HuH-7 (cell line): Measurements from ENCODE around the gene DCT.
"Not testable (repeated sequence)": the region's sequence is repeated elsewhere in the genome, so short reads cannot be mapped to it uniquely, and the experiment has no call there.

ENCODE experiments used
- DNase-seq: peaks from one replicate; pipeline ENCODE4 v3.0.0; 2011; ENCODE audit warnings: low spot score

DCT gene

DNA sequence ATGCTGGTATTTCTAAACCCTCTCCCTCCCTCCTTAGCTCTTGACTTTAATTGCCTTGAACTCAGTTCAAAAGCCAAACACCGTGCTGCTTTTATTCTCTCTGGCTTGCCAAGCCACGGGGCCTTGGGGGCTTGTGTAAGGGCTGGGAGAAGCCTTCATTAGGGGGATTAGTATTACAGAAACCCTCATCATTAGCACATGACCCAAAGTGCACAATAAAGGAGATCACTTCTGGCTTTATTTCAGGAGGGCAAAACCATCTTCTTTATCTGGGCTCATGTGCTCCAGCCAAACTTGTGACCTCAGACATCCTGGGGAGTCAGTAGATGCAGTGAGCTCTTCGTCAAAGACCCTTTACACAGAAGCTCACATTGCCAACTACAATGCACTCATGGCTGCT, at the start of gene DCT:
Gene DCT, minus strand, starts transcription at position 67 of the 400 bp plus-strand sequence. CDS start 427 bp downstream, outside the sequence.
- no peak for DNase-seq

GRCh38 chr13:94526956-94527355, 47.5 kb upstream of the DCT start:
- not testable (repeated sequence) for DNase-seq

DNA sequence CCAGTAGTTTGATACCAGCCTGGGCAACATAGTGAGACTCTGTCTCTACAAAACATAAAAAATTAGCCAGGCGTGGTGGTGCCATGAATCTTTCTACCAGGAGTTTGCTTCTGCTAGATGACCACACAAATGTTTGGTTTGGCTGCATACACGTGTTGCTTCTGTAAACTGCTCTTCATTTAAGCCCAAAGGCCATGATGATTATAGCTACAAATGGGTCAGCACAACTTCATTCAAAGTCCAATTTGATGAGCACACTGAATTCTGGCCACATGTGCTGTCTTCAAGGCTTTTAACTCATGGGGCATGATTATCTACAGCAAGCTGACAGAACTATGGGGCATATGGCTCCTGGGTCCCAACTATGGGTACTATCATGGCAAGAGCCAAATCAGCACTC, 46.3 kb upstream of the DCT start:
- DNase-seq = no peak

DNA sequence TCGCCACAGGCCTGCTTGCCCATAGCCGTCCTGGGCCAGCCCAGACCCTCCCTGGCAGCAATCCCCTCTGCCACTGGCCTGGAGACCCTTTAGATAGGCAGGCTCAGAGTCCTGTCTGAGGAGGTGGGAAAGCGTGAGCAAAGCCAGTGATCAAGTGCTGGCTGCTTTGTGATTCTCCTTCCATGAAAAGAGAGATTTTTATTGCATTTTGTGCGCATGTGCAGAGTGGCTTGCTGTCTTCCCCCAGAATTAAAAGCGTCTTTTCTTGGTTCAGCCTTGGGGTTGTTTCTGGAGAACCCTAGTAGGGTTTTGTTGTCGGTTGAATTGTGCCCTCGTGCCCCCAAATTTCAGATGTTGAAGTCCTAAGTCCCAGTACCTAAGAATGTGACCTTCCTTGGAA, 44.9 kb upstream of the DCT start:
- DNase-seq = no peak

DNA sequence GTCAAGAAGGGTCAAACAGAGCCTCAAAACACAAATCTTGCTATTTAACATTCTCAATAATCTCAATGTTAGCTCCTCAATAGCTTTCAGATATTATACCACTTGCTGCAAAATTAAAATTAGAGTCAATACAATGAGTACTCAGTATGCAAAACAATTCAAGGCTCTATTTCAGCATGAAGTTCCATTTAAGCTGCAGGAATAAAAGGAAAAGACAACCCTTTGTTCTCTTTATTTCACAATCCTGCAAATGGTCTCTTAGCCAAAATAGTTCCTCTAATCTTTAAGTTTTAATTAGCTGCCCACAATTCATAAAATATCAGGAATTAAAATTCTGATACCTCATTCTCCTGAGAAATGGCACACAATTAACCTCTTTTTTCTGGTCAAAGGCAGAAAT, 40.5 kb upstream of the DCT start:
- DNase-seq = no peak

- DNase-seq = no peak
Observed at GRCh38 chr13:94516456-94516855, 37.0 kb upstream of the DCT start.

DNA sequence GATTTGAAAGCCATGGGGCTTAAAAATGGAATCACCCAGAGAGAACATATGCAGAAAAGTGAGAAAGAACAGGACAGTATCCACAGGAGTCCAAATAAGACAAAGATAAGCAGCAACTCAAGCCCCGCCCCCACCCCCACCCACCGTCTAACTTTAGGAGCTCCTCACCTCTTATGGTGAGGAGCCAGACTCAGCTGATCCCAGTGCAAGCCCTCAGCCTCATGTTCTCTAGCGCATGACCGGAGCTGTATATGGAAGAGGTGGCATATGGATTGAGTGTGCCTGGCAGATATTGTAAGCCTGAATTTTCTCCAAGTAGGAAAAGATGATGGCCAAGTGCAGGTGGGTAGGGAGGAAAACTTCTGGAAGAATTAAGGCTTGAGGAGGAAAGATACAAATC, 36.4 kb upstream of the DCT start:
- DNase-seq = no peak

DNA sequence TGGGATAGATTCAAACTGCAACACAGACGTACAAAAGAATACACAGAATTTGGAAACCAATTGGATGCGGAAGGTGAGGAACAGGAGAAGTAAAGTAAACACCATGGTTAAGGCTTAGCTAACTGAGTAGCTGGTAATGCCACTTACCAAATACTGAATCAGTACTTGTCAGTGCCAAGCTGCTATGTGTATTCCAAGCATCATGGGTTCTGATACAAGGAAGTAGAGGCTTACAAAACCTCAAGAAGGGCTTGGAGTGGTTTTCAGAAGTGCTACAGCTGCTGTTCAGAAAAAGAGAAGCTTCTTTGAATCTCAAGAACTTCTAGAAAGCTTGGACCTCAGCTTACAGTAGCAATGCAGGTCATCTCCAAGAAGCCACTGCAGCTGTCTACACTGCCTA, 35.9 kb upstream of the DCT start:
- DNase-seq = no peak

DNA sequence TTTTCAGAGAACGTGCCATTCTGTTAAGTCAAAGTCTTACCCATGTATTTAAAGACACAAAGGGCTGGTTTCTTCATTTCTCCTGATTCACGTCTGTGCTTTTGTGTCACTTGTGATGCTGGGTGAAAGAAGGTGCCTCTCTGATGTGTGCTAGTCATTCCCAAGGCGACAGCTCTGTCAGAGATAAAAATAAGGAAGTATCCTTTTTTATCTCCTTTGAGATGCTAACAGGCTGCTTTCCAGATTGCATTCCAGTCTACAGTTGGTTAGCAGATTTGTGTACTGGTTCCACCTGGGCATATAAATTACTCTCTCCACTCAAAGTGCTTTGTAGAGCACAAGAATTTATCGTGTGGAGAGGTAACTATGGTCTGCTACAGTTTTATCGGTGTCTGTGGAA, 33.5 kb upstream of the DCT start:
- no peak for DNase-seq

DNA sequence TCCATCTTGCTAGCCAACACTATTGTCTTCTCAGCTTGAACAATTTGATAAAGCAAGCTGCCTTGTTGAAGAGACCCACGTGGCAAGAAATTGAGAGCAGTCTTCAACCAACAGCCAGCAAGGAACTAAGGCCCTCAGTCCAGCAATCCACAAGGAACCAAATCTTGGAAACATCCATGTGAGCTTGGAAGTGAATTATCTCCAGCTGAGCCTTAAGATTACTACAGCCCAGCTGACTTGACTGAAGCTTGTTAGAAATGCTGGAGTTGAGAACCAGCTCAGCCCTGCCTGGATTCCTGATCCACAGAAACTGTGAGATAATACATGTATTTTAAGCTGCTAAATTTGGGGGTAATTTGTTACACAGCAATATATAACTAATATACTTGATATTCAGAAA, 26.2 kb upstream of the DCT start:
- DNase-seq = no peak

- DNase-seq = no peak
Observed at GRCh38 chr13:94503851-94504250, 24.4 kb upstream of the DCT start.

DNA sequence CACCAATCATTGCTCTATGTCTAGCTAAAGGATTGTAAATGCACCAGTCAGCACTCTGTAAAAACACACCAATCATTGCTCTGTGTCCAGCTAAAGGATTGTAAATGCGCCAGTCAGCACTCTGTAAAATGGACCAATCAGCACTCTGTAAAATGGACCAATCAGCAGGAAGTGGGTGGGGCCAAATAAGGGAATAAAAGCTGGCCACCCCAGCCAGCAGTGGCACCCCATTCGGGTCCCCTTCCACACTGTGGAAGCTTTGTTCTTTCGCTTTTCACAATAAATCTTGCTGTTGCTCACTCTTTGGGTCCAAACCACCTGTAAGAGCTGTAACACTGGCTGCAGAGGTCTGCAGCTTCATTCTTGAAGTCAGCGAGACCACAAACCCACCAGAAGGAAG, 19.3 kb upstream of the DCT start:
- DNase-seq = not testable (repeated sequence)

DNA sequence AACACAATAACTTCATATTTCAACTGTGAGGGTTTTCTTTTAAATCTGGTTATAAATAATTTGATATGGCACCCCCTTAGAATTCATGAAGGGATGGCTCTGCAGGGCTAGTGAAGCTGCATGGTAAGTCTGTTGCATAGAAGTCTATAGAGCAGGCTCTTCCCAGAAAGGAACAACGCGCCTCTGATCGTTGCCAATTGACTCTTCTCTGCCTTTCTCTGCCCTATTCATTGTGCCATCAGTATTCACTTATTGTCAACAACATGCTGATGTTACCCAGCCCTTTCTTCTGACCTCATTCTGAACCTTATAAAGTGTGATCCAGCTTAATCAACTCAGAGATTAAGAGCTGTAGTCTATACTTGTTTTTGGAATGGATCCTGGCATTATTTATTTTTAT, 16.3 kb upstream of the DCT start:
- DNase-seq = no peak

- DNase-seq = no peak
Observed at GRCh38 chr13:94494026-94494425, 14.5 kb upstream of the DCT start.

DNA sequence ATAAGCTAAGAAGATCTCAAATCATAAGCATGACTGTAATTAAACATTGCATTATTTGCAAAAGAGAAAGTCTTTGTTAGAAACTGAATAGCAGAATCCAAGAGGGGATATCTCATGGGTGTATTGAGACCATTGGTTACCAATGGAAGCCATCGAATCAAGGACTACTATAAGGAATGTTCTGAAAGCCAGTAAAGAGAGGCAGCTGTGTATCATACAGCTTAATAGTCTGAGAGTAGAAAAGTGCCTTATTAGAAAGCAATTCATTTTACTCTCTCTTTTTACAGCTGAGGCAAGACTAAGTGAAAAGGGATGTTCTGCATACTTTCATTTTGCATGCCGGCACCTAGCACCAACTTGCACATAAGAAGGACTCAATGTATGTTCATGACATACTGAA, 7.6 kb upstream of the DCT start:
- no peak for DNase-seq

- no peak for DNase-seq
Observed at GRCh38 chr13:94483970-94484369, 4.5 kb upstream of the DCT start.

DNA sequence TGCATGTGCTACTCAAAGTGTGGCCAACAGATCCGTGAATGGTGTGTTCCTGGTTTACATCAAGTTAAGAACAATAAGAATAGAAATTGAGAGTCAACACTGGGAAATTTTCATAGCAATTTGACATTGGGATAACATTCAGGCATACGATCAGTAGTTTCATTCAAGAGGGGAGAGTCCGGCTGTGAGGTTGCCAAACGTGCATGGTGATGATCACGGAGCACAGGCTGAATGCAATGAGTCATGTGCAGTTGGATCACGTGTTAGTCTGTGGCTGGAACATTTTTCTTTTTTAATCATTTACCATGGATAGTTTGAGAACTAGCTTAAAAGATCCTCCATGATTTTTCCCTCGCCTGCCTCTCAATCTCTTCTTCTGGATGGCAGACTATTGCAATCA, 2.5 kb upstream of the DCT start:
- no peak for DNase-seq

DNA sequence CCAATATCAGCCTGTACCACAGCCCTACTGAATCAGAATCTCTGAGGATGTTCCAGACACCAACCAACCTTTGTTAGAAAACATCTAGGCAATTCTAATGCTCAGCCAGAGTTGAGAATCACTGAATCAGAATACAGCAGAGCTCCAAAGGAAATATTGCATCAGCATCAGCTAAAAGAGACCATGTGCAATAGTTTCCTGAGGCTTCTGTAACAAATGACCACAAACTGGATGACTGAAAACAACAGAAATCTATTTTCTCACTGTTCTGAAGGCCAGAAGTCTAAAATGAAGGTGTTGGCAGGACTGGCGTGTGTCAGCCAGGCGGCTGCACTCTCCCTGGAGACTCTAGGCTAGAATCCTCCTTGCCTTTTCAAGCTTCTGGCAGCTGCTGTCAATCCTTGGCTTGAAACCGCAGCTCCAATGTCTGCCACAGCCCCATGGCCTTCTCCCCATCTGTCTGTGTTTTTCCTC, 1.2 kb upstream of the DCT start:
- no peak for DNase-seq

DNA sequence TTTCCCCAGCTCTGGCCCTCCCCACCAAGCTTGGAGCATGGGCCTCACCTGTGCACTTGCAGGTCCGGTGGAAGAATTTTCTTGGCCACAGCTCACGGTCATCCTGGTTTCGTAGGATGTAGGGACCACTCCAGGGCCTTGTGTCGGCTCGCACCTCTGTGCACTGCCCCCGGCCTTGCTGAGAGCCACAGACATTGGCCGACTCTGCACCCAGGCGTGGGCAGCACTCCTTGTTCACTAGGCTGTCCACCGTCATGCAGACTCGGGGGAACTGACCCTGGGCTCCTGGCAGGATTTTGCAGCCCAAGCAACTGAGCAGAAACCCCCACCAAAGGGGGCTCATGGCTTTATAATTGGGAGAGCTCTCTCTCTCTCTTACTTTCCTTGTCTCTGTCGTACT, 569 bp downstream of the DCT start:
- DNase-seq = no peak

DNA sequence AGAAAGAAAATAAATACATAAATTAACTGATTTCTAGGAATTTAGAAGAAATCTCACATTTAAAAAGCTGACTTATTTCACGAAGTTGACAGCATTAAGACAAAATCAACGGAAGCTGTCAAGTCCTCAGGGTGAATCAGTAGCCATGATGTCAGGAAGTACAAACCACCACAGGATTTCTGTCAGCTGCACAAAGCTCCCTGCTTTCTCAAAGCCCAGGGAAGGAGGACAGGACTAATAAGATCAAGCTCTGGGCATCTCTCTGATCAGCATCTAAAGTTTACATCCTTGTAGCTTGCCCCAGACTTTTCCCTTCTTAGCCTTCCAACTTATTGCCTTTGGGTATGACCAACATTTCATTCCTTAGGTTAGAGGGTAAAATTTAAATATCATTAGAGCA, 9.4 kb downstream of the DCT start:
- no peak for DNase-seq

- DNase-seq = no peak
Observed at GRCh38 chr13:94464771-94465170, 14.7 kb downstream of the DCT start.

GRCh38 chr13:94462670-94463069, 16.8 kb downstream of the DCT start:
- DNase-seq = no peak

DNA sequence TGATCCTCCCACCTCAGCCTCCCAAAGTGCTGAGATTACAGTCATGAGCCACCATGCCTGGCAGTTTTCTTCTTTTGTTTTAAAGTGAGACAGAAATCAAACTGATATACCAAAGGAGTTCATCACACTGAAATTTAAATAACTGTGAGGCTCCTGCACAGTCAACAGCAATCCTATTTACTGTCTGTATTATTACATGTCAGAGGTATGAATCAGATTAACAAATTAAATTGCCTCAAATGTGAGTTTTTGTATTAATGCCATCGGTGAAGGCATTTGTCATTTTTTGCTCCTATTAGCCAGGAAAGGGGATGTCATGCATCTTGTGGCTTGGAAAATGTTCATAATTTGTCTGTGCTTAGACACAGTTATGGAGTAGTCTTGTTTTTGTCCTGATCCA, 20.4 kb downstream of the DCT start:
- DNase-seq = no peak

DNA sequence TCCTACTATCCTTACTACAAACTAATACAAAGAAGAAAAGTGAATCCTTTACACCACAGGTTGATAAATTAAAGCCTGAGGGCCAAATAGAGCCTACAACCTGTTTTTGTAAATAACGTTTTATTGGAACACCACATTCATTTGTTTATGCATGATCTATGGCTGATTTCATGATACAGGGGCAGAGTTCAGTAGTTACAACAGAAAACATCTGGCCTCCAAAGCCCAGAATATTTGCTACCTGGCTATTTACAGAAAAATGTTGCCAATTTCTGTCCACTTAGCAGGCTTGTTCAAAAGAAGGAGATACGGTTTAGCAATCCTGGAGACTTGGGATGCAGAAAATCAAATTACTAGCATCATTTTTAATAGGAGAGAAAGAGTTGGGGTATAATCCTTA, 24.1 kb downstream of the DCT start:
- no peak for DNase-seq

GRCh38 chr13:94454906-94455305, 24.6 kb downstream of the DCT start:
- DNase-seq = no peak
